Activated B cell treated with CpG ODN at 0.5 μM for 24 hours (primary cell): ENCODE measurements around the gene STAT4. TPM values are rescaled to one million over a fixed set of nuclear protein-coding genes. Genes with fewer than 3 reads are reported as not detected.

Experiments used
- ATAC-seq: fragments of 200-7000 bp; cut with Tn5 transposase; one replicate; pipeline ENCODE4 v1.10.0; 2021; ENCODE audit warnings: low read depth, mild to moderate bottlenecking, moderate library complexity
- CTCF ChIA-PET: fragments of 350-600 bp; sonication (Branson Sonifier 250); formaldehyde crosslinking; loops from one replicate; lab custom pipeline; 2021; ENCODE audit warnings: antibody characterized with exemption; lab: Charles Lee
- POLR2A ChIA-PET: fragments of 350-600 bp; sonication (Branson Sonifier 250); formaldehyde crosslinking; loops from one replicate; lab custom pipeline; 2021; ENCODE audit warnings: antibody characterized with exemption; lab: Charles Lee
- DNase-seq: peaks from one replicate; pipeline ENCODE4 v3.0.0; 2022
- H3K27ac Mint-ChIP-seq: one replicate; pipeline ENCODE4 v1.8.0; 2020; ENCODE audit warnings: mixed read lengths
- H3K27me3 Mint-ChIP-seq: one replicate; pipeline ENCODE4 v1.8.0; 2021; ENCODE audit warnings: mixed read lengths
- H3K36me3 Mint-ChIP-seq: one replicate; pipeline ENCODE4 v1.8.0; 2021; ENCODE audit warnings: low read depth, mixed read lengths
- H3K4me1 Mint-ChIP-seq: one replicate; pipeline ENCODE4 v1.8.0; 2021; ENCODE audit warnings: mixed read lengths
- H3K4me3 Mint-ChIP-seq: one replicate; pipeline ENCODE4 v1.8.0; 2020; ENCODE audit warnings: mild to moderate bottlenecking, mixed read lengths
- H3K9me3 Mint-ChIP-seq: one replicate; pipeline ENCODE4 v1.8.0; 2020; ENCODE audit warnings: mixed read lengths
- intact Hi-C: fragments of 100-400 bp; cut with micrococcal nuclease; formaldehyde crosslinking; loops from one replicate; pipeline ENCODE4 v1.15.1; 2024
- total RNA-seq: library from RNA; stranded (reverse); gene quantifications from 2 replicates; pipeline ENCODE4 v1.2.3, GENCODE V29; 2022
- TF ChIP-seq, protein P1 (sequence below): fragments of 200-600 bp; IDR thresholded peaks from one replicate; pipeline ENCODE4 v1.8.0; 2022; ENCODE audit warnings: antibody characterized with exemption, mild to moderate bottlenecking

STAT4 gene
- total RNA-seq, 1 donor from 2014 or later = 16.5 TPM

DNA sequence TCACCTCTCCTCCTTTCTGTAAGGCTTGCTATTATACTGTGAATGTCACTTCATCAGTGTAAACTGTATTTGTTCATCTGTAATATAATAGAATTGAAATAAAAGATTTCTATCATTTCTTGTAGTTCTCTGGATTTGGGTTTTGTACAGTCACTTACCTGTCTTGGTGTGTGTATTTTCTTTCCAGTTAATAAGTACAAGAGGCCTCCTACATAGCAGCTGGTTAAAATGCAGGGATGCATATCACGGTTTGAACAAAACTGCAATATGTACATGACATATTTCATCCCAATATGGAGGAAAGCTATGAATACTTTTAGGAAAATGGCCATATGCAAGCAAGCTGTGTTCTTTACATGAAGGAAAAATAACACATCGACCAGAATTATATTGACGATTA is 131.4 kb downstream of the STAT4 start:
- ChIA-PET CTCF (interaction anchor here (1.3 kb wide), 1 partner anchor 32 kb away, joined by 3 read pairs; no protein-coding TSS in a partner anchor), POLR2A (interaction anchor here (0.7 to 3.1 kb wide), 6 partner anchors 8 to 659 kb away, joined by 3 to 31 read pairs (median 8); partner anchors contain the start of genes GLS and NABP1)
- no peaks in the 10 kb centered on the region for H3K27me3 Mint-ChIP-seq
- no peaks in the 10 kb centered on the region for H3K36me3 Mint-ChIP-seq
- intact Hi-C loops = loop anchor here (10.0 kb wide), 1 partner anchor 835 kb away; a partner anchor contains a TSS
- H3K4me3 Mint-ChIP-seq = no peak overlapping the region
- no peaks in the 10 kb centered on the region for H3K9me3 Mint-ChIP-seq
- no peak overlapping the region for H3K27ac Mint-ChIP-seq
- TF ChIP-seq, protein P1, sequence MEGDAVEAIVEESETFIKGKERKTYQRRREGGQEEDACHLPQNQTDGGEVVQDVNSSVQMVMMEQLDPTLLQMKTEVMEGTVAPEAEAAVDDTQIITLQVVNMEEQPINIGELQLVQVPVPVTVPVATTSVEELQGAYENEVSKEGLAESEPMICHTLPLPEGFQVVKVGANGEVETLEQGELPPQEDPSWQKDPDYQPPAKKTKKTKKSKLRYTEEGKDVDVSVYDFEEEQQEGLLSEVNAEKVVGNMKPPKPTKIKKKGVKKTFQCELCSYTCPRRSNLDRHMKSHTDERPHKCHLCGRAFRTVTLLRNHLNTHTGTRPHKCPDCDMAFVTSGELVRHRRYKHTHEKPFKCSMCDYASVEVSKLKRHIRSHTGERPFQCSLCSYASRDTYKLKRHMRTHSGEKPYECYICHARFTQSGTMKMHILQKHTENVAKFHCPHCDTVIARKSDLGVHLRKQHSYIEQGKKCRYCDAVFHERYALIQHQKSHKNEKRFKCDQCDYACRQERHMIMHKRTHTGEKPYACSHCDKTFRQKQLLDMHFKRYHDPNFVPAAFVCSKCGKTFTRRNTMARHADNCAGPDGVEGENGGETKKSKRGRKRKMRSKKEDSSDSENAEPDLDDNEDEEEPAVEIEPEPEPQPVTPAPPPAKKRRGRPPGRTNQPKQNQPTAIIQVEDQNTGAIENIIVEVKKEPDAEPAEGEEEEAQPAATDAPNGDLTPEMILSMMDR = no peak
- peaks cover 10% of the 10 kb centered on the region for H3K4me1 Mint-ChIP-seq
- ATAC-seq (no peak), DNase-seq (no peak)

DNA sequence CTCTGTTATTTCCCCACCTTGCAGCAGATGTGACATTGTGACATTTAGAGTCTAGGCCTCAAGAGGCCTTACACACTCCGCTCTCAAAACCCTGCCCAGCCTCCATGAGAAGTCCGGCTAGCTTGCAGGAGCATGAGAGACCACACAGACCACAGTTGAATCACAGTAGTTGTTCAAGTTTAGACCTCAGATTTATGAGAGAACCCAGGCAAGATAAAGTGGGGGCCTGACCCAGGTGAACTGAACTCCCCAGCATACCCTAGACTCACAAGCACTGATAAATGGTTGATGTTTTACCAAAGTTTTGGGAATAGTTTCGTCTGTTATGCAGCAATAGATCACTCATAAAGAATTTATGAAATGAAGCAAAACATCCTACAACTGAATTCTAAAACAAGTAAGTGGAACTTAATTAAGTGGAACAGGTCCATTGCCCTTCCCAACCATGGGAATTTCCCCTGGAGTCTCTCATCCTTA is 132.1 kb downstream of the STAT4 start:
- H3K4me1 Mint-ChIP-seq = peaks cover 10% of the 10 kb centered on the region
- H3K4me3 Mint-ChIP-seq = no peak overlapping the region
- TF ChIP-seq, protein P1 = no peak
- ChIA-PET POLR2A (interaction anchor here (2.8 to 3.1 kb wide), 2 partner anchors 11 to 137 kb away, joined by 9 to 31 read pairs; partner anchors contain the start of gene GLS), CTCF (interaction anchor here (1.3 kb wide), 1 partner anchor 32 kb away, joined by 3 read pairs; no protein-coding TSS in a partner anchor)
- ATAC-seq = no peak
- H3K27ac Mint-ChIP-seq = peak overlapping the region; percentile 30
- H3K27me3 Mint-ChIP-seq = no peaks in the 10 kb centered on the region
- intact Hi-C loops = loop anchor here (10.0 kb wide), 1 partner anchor 834 kb away; a partner anchor contains a TSS
- no peaks in the 10 kb centered on the region for H3K9me3 Mint-ChIP-seq
- no peak for DNase-seq
- no peaks in the 10 kb centered on the region for H3K36me3 Mint-ChIP-seq

DNA sequence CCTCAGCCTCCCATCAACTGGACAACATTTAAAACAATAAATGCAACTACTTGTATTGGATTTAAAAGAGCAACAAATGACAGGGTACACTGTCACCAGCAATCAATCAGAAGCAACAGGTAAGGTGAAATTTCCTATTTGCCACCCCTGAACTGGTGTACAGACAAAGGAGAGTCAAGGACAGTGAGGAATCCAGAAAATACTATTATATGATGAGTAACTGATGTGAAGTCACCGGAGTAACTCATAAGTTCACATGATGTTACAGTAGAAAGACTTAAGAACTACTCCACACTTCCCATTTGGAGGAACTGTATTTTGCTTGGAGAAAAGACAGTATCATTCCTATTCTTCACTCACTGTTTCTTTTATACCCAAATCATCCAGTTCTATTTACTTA is 132.7 kb downstream of the STAT4 start:
- ChIA-PET POLR2A (interaction anchor here (3.1 kb wide), 1 partner anchor 10 kb away, joined by 9 read pairs; no protein-coding TSS in a partner anchor), CTCF (no interaction called here)
- no peak overlapping the region for H3K27ac Mint-ChIP-seq
- H3K9me3 Mint-ChIP-seq = no peaks in the 10 kb centered on the region
- ATAC-seq (no peak), DNase-seq (no peak)
- no peak overlapping the region for H3K4me3 Mint-ChIP-seq
- TF ChIP-seq, protein P1 = no peak
- intact Hi-C loops = loop anchor here (10.0 kb wide), 1 partner anchor 833 kb away; a partner anchor contains a TSS
- no peaks in the 10 kb centered on the region for H3K36me3 Mint-ChIP-seq
- no peaks in the 10 kb centered on the region for H3K27me3 Mint-ChIP-seq
- peaks cover 10% of the 10 kb centered on the region for H3K4me1 Mint-ChIP-seq

DNA sequence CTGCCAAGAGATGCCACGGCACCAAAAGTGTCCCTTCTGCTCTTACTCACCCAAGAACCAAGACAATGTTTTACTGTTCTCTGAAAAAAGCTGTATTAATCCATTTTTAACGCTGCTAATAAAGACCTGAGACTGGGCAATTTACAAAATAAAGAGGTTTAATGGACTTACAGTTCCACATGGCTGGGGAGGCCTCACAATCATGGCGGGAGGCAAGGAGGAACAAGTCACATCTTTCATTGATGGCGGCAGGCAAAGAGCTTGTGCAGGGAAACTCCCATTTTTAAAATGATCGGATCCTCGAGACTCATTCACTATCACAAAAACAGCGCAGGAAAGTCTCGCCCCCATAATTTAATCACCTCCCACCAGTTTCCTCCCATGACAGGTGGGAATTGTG is 135.0 kb downstream of the STAT4 start:
- TF ChIP-seq, protein P1 = no peak
- ChIA-PET POLR2A (interaction anchor here (0.9 to 1.9 kb wide), 2 partner anchors 135 to 1575 kb away, joined by 3 to 9 read pairs; partner anchors contain the start of gene STAT4), CTCF (no interaction called here)
- intact Hi-C loops = loop anchor here (2.0 to 10.0 kb wide), 4 partner anchors 481 to 1253 kb away; partner anchors contain the start of genes NABP1, NEMP2 and OSGEPL1
- Mint-ChIP-seq H3K4me1 (peaks cover 21% of the 10 kb centered on the region), H3K27ac (no peak overlapping the region), H3K36me3 (peaks cover 4% of the 10 kb centered on the region), H3K27me3 (no peaks in the 10 kb centered on the region), H3K4me3 (no peak overlapping the region), H3K9me3 (no peaks in the 10 kb centered on the region)
- no peak for DNase-seq
- ATAC-seq = no peak

DNA sequence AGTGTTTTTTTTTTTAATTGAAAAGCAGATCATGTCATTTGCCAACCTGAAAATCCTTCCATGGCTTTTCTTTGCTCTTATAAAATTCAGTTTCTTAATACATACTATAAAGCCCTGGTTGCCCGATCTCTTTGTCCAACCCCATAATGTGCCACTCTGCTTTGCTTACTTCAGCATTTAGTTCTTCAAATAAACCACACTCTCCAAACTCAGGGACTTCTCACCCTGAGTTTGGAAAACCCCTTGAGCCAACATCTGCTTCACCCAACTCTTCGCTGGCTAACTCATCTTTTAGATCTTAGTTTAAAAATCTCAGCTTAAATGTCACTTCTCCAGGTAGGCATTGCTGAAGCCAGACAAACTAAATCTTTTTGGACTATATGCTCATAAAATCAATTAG is 135.6 kb downstream of the STAT4 start:
- H3K4me3 Mint-ChIP-seq = no peak overlapping the region
- peaks cover 23% of the 10 kb centered on the region for H3K4me1 Mint-ChIP-seq
- ChIA-PET CTCF (interaction anchor here (1.2 kb wide), 1 partner anchor 140 kb away, joined by 3 read pairs; no protein-coding TSS in a partner anchor), POLR2A (interaction anchor here (0.9 to 1.9 kb wide), 5 partner anchors 8 to 1575 kb away, joined by 3 to 13 read pairs (median 8); partner anchors contain the start of genes ASNSD1, GLS and STAT4)
- peaks cover 5% of the 10 kb centered on the region for H3K36me3 Mint-ChIP-seq
- no peak for DNase-seq
- no peak for ATAC-seq
- no peaks in the 10 kb centered on the region for H3K27me3 Mint-ChIP-seq
- intact Hi-C loops = loop anchor here (2.0 to 10.0 kb wide), 4 partner anchors 480 to 1252 kb away; partner anchors contain the start of genes NABP1, NEMP2 and OSGEPL1
- TF ChIP-seq, protein P1 = no peak
- no peaks in the 10 kb centered on the region for H3K9me3 Mint-ChIP-seq
- H3K27ac Mint-ChIP-seq = no peak overlapping the region
